CD4-positive, alpha-beta T cell treated with Interleukin-17A for 4 hours (primary cell): ENCODE measurements around the gene PLEKHG4.
A peak's percentile ranks its signal among the peaks of the same experiment; 100 is the strongest.

Experiments
- DNase-seq: peaks from one replicate; pipeline ENCODE4 v3.0.0-alpha.2; 2020; ENCODE audit warnings: mixed read lengths

The PLEKHG4 gene

DNA sequence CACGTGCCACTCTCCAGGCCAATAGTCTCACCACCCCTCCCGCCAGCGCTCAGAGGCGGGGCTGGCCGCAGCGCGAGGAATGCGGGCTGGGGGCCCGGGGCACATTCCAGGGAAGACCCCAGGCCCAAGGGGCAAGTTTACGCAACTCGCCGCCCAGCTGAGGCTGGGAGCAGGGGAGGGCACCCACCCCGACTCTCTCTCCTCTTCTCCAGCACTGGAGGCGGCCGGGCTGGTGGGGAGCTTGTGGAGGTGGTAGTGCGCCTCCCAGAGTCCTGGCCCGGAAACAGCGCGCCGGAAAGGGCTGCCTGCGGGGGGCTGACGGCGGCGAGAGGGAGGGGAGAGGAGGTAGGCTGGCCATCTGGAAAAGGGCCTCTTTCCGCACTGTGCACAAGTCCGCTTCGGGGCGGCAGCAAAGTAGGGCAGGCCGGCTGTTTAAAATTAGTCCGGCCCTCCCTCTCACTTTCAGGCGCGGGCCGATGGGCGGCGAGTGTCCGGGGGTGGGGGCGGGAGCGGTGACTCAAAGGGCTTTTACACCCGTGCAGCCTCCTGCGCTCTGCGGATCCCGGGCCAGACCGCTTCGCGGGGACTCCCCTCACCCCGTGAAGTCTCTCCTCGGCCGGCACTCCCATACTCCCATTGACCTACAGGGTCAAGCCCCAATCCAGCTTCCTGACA is 33.1 kb upstream of the PLEKHG4 start:
- DNase-seq: peak; percentile 54

DNA sequence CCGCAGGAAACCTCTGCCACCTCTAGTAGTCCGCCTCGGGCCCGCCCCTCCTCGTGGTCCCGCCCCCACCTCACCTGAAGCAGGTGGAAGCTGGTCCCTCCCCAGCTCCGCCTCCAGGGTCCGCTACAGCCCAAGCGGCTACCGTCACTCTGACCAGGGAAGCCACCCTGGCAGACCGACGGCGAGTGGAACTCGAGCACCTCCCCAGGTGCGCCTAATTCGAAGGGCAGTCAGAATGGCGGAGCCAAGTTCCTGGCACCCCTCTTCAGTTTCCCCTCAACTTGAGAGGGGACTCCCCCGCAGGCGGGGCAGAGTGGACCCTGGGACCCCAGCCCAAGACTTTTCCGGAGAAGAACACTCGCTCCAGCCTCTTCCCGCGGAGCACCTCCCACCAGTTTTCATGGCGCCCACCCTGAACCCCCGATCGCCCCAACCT is 32.6 kb upstream of the PLEKHG4 start:
- peak; percentile 69 for DNase-seq

DNA sequence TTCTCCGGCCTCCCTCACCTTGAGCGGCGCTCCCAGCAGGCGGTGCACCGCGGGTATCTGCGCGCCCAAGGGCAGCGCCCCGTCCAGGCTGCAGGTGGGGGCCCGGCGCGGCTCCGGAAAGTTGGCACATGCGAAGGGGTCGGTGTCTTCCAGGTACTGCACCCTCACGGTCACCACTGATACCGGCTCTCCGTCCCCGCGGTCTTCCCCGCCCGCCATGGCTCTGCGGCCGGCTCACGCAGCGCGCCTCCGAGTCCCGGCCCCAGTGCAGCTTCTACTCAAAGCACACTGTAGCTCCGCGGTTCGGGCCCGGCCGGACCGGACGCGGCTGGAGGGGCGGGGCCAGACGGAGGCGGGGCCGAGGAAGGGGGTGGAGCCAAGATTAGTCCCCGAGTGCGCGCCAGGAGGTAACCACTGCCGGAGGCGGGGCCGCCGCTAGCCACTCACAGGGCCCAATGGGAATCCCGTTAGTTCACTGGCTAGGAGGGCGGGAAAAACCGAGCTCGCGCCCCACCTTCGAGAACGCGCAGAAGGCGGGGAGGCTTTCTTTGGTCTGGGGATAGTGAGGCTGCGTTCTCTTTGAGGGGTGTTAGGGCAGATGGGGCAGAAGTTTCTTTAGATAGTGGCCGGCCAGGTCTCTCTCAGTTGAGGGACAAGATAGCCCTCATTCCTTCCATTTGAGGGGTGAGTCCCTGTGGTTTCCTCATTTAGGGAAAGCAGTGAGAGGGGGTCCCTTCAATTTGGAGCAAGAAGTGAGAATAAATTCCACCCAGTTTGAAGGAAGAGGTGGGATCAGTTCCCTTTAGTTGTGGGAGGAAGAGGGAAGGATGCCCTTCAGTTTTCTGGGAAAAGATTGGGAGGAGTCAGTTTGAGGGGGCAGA is 31.9 kb upstream of the PLEKHG4 start, which contains the start of gene FHOD1:
FHOD1 (minus strand) TSS at position 290 of the 881 bp plus-strand sequence; CDS start at position 219, 71 bp downstream.
- DNase-seq: peak; percentile 99

DNA sequence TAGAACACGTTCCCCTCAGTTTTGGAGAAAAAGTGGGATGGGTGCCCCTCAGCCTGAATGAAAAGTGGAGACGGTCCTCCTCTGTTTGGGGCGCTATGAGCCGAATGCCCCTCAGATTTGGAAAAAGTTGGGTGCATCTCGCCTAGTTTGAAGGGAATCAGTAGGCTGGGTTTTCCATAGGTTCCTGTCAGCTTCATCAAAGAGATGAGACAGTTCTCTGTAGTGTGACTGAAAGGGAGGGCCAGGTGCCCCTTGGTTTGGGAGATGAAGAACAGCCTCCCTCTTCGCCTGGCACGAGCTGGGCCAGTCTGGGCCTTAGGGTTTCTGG is 31.3 kb upstream of the PLEKHG4 start:
- DNase-seq: no peak

DNA sequence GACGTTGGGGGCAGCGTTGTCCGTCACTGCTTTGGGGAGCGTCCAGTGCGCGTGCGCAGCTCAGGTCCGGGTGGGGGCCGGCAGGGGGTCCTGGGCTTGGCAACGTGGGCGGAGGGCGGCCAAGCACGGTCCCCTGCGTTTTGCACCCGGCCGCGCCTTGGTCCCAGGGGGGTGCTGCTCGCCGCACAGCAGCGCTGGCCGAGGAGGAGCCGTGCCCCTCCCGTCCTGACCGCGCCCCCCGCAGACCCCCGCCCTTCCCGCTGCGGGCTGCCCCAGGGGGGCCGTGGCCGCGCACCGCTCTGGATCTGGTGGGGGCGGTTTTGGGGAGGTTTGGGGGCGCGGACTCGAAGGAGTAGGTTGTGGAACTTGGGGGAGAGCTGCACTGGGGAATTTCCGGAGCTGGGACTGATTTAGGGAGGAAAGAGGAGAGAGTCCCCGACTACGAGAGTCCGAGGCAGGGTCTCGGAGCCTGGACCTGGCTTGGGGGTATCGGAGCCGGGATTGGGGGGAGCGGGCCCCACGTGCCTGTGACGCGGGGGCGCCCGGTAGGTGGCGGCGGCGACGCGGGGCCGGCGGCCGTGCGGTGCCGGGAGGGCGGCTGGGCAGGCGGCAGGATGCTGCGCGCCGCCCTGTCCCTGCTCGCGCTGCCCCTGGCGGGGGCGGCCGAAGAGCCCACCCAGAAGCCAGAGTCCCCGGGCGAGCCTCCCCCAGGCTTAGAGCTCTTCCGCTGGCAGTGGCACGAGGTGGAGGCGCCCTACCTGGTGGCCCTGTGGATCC is 30.7 kb upstream of the PLEKHG4 start, which contains the start of gene SLC9A5:
SLC9A5 (plus strand) TSS at position 579 of the 777 bp plus-strand sequence; CDS start at position 615, 36 bp downstream.
- DNase-seq: peak; percentile 42

DNA sequence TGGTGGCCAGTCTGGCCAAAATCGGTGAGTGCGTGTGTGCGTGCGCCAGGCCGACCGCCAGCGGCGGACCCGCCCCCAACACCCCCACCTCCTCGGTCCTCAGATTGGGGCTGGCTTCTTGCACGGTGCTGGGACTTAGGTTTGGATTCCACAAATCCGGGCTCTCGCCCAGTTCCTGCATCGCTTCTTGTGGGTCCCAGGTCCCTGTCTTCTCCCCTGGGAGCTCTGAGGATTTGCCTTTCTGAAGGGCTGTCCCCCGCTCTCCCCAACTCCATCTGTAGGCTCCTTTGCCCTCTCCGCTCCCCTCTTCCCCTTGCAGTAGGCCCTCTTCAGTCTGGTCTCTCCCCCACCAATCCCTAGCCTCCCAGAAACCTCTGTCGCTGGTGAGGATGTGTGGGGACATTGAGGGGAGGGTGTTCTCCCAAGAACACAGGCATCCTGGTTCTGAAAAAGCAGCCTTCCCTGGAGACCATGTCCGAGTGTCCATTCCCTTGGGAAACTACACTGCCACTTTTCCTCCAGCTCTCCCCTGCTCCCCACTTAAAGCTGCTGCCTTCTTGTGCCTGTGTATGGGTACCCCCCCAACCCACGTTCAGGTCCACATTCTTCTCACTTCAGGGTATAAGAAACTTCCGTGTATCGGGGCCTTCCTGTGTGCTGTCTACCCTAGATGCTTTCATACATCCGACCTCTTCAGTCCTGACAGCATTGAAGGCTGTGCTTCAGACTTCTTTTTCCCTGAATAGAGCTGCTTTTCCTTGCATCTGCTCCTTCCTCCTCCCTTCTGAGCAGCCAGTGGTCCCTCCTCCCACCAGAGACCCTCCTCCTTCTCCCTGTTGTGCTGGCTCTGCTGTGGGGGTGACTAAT is 29.9 kb upstream of the PLEKHG4 start:
- no peak for DNase-seq

DNA sequence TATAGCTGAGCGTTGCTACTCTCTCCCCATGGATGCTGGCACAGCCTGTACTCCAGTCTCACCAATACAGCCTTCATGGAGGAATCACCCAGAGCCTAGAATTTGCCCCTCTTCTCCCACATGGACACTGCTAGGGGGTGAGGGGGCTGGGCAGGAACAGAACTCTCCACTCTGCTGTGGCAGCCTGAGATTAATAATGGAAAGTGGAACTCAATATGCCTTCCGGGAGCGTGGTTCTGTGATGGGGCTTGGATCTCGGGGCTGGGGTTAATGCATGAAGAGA is 29.3 kb upstream of the PLEKHG4 start:
- no peak for DNase-seq

DNA sequence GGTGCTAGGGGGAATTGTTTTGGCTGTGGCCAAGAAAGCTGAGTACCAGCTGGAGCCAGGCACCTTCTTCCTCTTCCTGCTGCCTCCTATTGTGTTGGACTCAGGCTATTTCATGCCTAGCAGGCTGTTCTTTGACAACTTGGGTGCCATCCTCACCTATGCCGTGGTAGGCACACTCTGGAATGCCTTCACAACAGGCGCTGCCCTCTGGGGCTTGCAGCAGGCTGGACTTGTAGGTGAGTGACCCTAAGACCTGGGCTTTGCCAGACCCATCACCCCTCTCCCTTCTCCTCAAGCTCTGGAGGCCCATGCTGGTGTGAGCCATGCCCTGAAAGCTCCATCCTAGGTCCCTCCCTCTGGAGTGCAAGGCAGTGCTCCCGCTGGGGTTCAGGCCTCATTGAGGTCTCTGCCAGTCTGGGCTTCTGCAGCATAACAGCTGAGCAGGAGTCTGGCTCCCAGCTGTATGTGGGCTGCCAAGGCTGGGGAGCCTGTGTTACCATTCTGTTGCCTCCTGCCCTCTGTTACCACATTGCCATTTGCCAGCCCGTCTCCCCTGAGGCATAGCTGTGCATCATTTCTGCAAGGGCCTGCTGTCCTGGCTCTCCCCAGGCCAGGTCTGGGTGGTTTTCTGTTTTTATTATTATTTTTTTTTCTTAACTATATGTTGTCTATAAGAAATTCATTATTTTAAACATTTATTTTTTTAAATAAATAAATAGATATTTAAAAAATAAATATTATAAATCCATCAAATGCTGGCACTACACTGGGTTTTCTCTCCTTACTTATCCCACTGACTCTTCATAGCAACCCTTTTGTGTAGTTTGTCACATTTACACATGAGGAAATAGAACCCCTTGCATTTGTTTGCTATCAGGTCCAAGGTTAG is 26.5 kb upstream of the PLEKHG4 start:
- DNase-seq: no peak

DNA sequence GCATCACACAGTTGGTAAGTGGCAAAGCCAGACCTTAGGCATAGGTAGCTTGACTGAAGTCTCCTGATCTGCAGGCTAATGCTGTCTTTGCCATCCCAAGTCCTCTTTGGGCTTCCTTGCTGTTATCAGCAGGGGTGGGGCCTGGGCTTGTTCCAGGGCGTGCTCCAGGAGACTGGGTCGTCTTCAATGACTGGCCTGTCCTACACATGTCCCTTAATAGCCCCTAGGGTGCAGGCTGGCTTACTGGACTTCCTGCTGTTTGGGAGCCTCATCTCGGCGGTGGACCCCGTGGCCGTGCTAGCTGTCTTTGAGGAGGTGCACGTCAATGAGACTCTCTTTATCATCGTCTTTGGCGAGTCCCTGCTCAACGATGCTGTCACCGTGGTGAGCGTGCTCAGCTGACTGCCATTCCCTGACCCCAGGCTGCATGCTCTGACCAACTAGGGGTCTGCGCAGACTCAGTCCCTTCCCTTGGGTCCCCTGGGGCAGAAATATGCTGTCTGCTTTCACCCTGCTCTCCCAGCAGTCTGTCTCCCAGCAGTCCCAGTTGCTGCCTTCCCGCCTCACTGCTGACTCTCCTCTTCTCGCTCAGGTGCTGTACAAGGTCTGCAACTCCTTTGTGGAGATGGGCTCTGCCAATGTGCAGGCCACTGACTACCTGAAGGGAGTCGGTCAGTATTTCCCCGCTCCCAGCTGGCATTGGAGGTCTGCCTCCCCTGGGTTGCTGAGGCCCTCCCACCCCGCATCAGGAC is 24.4 kb upstream of the PLEKHG4 start:
- DNase-seq: no peak

DNA sequence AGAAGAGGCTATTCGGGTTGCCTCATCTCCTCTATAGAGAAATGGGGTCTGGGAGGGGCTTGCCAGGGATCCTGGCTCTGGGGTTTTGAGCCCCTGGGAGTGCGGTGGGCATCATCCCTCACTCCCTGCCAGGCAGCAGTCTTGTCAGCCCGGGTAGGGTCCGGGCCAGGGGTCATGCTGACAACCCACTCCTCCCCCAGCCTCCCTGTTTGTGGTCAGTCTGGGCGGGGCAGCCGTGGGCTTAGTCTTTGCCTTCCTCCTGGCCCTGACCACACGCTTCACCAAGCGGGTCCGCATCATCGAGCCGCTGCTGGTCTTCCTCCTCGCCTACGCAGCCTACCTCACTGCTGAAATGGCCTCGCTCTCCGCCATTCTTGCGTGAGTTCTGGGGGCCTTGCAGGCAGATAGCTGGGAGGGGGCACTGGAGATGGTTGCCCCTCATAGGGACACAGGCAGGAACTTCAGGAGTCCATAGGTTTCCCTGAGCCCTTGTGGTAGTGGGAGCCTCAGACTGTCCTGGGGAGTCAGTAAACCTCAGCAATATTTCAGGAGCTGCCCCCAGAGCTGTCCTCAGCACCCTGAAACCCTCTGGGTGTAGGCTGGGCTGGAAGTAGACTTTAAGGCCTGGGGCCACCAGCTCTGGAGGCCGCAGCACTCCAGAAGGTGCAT is 23.6 kb upstream of the PLEKHG4 start:
- DNase-seq: no peak

DNA sequence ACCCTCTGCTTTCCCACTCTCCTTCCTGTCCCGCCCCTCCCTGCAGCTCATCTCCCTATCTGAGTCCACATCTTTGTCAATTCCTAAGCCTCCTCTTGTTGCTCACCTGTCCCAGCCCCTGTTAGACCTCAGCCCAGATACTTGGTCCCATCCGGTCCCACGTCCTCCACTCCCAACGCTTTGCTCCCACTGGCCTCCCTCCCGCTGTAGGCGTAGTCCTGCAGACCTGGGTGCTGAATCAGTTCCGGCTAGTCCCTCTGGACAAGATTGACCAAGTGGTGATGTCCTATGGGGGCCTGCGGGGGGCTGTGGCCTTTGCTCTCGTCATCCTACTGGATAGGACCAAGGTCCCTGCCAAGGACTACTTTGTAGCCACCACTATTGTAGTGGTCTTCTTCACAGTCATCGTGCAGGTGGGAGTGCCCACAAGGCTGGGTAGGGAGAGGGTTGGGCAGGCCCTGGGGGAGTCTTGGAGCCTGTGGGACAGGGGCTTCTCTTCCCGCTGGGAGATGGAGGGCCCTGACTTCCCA is 22.6 kb upstream of the PLEKHG4 start:
- DNase-seq: no peak

DNA sequence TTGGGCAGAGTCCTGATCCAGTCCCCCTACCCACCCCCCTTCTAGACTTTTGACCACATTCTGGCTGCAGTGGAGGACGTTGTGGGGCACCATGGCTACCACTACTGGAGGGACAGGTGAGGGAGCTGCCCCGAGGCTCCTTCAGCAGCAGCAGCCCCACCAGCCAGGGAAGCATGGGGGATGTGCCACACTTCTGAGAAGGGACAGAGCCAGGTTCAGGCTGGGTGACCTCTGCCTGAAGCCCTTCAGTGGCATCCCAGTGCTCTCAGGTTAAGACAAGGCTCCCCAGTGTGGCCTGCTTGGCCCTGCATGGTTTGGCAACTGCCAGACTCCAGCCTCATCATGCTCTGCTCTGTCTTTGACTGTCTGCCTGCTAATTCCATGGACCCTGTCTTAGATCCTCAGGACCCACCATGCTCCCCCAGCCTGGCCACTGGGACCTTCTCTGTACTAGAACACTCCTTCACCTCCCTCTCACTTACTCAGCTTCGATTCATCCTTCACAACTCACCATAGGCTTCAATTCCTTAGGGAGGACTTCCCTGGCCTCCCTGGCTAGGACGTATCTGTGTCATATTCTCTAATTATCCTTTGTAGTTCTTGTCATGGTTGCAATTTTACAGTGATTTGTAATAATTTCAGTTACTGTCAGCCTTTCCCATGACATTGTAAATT is 21.7 kb upstream of the PLEKHG4 start:
- no peak for DNase-seq

DNA sequence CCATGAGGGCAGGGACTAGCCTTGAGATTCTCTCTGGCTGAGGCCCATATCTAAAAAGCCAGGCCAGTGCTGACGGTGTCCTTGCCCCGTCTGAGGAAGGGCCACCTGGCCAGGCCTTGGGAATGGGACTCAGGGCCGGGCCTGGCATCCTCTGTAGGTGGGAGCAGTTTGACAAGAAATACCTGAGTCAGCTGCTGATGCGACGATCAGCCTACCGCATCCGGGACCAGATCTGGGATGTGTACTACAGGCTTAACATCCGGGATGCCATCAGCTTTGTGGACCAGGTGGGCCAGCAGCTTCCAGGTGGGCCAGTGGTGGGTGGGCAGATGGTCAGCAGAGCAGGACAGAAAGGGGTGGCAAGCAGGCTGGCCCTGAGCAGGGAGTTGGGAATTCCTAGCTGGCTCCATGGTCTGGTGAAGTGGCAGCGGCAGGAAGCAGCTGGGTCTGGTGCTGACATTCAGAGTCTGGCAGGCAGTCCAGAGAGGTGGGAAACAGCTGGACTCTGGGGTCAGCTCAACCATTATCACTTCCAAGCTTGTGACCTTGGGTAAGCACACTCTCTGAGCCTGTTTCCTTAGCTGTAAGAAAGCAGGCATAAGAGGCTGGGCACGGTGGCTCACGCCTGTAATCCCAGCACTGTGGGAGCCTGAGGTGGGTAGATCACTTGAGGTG is 21.0 kb upstream of the PLEKHG4 start:
- DNase-seq: no peak

DNA sequence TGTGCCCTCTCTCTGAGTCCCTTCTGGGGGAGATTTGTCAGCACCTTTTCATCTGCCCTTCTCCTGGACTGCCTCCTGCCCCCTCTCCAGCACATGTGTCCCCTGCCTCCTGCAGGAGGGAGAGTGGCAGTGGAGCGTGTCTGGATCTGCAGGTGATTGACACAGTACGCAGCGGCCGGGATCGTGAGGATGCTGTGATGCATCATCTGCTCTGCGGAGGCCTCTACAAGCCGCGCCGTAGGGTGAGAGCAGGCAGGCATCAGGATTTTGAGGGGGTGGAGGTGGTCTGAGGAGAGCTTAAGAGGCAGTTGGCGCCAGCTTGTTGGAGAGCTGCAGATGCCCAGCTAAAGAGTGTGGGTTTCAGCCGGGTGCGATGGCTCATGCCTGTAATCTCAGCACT is 19.6 kb upstream of the PLEKHG4 start:
- no peak for DNase-seq

DNA sequence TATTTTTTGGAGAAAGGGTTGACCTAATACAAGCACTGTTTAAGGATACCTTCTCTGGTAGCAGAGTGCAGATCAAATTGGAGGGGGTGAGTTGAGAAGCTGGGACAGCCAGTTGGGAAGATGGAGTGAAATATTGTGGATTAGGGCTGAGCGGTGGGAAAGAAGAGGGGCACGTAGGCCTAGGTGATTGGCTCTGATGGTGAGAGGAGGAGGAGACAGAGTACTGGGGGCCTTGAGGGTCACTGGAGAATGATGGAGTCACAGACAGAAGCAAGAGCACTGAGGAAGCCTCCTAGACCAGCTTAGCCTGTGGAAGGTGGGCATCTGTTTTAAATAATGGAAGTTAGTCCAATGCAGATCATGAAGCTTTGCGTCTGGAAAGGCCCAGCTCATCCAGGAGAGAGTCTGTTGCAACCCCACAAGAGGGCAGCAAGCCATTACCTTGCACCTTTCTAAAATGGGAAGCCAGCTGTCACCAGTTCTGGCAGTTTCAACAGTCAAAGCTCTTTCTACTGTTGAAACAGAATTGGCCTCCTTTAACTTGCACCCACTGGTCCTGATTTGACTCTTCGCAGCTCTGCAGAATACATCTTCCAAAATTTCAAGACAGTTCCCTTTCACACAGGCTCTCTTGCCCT is 18.8 kb upstream of the PLEKHG4 start:
- DNase-seq: peak; percentile 29

DNA sequence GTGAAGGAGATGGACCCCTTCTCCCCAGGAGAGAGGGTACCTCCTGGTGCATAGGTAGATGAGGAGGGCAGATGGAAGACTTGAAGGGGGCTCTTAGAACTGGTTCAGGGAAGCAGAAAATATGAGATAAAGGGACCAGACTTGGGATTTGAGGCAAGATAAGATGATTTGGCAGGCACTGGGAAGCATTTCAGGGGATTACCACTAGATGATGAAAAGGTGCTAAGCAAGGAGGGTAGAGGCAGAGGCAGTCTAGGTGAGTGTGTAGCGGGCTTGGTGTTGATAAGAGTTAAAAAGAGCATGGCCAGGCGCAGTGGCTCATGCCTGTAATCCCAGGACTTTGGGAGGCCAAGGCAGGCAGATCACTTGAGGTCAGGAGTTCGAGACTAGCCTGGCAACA is 16.1 kb upstream of the PLEKHG4 start:
- DNase-seq: no peak

DNA sequence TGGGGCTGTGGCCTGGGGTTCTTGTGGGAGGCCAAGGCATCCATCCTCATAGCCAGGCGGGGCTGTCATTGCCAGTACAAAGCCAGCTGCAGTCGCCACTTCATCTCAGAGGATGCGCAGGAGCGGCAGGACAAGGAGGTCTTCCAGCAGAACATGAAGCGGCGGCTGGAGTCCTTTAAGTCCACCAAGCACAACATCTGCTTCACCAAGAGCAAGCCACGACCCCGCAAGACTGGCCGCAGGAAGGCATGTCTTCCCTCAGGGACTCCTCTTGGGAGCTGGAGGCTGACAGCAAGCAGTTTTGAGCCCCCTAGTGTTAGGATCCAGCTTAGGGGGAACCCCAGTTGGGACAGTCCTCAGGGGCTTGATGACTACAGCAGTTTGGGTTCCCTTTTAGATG is 15.1 kb upstream of the PLEKHG4 start:
- no peak for DNase-seq

DNA sequence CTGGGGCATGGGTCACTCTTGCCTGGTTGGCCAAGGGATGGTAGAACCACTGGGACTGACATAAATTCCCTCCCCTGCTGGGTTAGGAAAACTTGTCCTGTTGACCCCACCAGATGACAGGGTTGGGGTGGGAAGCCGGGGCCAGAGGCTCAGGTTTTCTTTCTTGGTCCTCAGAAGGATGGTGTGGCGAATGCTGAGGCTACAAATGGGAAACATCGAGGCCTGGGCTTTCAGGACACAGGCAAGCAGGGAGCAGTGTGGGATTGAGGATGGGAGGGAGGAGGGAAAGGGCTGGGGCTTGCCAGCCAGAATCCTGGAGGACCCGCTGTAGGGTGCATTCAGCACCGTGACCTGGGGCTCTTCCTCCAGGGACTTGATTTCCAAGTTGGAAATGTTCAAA is 14.5 kb upstream of the PLEKHG4 start:
- DNase-seq: no peak
